Retinal pigment epithelial cell (primary cell): ENCODE results near the gene DNAH11.
"Not testable (repeated sequence)": the region's sequence is repeated elsewhere in the genome, so short reads cannot be mapped to it uniquely, and the experiment has no call there.

Source experiments
- DNase-seq: peaks from one replicate; pipeline ENCODE4 v3.0.0-alpha.2; 2010; ENCODE audit warnings: low read depth
- H3K4me3 ChIP-seq: 2 replicates; pipeline ENCODE4 v1.5.1; 2011; ENCODE audit warnings: mild to moderate bottlenecking, low read length, control low read depth, moderate library complexity
- TF ChIP-seq, protein P1 (sequence below): conservative IDR thresholded peaks from 2 replicates; pipeline ENCODE4 v1.5.1; 2011; ENCODE audit warnings: low read depth, low read length, control low read depth, inconsistent platforms

The DNAH11 gene

DNA sequence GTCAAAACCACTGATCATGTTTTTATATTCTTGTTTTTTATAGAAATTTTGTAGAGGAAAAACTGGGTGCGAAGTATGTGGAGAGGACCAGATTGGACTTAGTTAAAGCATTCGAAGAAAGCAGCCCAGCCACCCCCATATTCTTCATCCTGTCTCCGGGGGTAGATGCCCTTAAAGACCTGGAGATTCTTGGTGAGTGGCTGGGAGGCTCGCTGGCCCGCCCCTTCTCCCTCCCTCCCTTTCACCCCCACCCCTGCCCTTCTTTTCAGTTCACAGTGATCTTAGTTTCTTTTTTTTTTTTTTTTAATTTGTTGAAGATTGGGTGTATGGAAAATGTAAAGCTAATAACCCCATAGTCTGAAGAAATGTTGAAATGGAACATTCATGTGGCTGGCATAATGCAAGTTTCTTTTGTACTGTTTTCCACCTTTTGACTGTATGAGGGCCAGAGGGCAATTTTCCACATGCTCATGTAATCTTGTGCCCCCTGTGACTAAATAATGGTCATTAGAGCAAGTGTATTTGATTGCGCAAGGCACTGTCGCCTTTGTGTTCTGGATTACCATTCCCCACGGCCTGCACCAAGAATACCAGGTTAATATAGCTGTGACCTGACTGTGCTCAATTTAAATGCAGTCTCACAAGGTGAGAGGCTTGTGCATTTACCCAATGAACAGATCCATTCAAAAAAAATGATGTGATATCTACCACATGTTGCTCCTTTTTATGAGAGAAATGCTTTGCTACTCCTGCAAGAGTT, 325.2 kb downstream of the DNAH11 start:
- TF ChIP-seq, protein P1, sequence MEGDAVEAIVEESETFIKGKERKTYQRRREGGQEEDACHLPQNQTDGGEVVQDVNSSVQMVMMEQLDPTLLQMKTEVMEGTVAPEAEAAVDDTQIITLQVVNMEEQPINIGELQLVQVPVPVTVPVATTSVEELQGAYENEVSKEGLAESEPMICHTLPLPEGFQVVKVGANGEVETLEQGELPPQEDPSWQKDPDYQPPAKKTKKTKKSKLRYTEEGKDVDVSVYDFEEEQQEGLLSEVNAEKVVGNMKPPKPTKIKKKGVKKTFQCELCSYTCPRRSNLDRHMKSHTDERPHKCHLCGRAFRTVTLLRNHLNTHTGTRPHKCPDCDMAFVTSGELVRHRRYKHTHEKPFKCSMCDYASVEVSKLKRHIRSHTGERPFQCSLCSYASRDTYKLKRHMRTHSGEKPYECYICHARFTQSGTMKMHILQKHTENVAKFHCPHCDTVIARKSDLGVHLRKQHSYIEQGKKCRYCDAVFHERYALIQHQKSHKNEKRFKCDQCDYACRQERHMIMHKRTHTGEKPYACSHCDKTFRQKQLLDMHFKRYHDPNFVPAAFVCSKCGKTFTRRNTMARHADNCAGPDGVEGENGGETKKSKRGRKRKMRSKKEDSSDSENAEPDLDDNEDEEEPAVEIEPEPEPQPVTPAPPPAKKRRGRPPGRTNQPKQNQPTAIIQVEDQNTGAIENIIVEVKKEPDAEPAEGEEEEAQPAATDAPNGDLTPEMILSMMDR = no peak
- peak; percentile 11 for DNase-seq
- H3K4me3 ChIP-seq = no peak overlapping the region

DNA sequence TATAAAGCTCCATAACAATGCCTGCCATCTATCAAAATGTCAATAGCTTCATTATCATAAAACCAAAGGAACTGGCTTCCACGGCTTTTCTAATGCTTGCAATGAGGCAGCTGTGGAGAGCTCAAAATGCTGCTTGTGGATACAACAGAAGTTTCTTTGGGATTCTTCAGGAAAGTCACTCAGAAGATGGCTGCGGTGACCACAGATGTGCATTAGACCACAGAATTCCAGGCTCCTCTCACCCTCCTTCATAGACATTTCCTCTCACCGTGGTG, 325.7 kb downstream of the DNAH11 start:
- DNase-seq = no peak
- no peak overlapping the region for H3K4me3 ChIP-seq
- TF ChIP-seq, protein P1 = no peak

DNA sequence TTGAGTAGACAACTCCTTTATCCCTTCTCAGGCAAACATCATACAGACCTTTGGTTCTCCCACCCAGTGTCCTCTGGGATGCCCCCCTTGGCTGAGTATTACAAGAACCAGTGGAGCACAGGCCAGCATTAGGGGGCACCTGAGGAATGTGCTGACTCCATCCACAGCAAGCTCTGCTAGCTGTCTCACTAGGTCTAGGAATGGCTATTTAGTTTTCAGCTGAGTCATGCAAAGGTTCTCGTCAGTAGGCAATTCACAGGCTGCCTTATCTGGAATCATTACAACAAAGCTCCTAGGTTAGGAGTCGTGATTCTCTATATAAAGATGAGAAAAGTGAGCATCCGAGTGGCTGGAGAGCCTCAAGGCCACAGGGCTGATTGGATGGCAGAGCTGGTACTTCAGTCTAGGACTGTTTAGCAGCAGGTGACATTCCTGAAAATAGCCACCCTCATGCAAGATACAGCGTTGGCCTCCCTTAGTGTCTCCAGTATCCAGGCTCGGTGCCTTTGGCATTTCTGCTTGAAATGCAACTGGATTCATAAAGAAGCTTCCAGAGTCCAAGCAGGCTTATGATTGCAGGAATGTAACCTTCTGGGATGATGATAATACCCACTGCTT, 327.1 kb downstream of the DNAH11 start:
- DNase-seq = peak; percentile 31
- TF ChIP-seq, protein P1 = no peak
- no peak overlapping the region for H3K4me3 ChIP-seq

DNA sequence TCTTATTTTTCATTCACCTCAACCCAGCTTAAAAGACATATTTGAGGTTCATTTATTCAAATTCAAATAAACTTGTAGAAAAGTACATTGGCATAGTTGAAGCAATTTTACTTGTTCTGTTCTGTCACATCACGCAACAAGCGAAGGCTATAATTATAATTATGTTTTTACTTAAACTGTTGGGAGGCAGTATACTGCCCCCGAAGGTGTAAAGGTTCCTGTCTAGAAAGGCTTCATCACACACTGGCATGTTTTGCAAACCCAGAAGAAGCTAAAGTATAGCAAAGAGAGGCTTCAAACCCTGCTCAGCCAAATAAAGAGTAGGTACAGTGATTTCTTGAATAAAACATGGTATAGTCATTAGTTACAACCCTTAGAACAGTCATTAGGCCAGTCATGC, 340.2 kb downstream of the DNAH11 start:
- TF ChIP-seq, protein P1 = no peak
- no peak overlapping the region for H3K4me3 ChIP-seq
- no peak for DNase-seq

DNA sequence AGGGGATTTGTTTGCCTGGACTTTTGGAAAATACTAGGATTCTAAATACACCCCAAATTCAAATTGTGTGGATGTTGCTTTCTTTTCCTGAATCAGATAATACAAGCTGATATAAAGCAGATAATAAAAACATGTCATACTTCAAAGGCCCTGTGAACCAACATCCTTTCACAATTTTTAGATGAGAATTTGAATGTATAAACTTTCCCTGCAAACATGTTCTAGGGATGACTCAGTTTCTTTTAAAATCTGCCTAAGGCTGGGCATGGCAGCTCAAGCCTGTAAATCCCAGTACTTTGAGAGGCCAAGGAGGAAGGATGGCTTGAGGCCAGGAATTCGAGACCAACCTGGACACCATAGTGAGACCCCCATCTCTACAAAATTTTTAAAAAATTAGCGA, 340.7 kb downstream of the DNAH11 start:
- not testable (repeated sequence) for DNase-seq, H3K4me3 ChIP-seq

DNA sequence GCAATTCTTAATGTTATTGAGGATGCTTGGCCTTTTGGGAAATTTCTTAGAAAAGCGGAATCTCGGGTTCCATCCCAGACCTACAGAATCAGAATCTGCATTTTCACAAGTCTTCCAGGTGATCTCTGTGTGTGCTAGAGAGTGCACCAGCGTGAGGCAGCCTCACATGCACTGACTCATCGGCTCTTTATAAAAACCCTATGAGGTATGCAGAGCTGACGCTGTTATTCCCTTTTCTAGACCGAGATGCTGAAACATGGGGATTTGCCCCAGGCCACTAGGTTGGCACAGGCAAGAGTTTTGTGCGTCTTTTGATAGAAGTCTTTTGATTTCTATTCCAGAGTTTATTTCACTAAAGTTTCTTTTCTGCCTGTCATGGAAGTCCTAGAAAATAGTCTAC, 341.7 kb downstream of the DNAH11 start:
- TF ChIP-seq, protein P1 = no peak
- no peak for DNase-seq
- no peak overlapping the region for H3K4me3 ChIP-seq

DNA sequence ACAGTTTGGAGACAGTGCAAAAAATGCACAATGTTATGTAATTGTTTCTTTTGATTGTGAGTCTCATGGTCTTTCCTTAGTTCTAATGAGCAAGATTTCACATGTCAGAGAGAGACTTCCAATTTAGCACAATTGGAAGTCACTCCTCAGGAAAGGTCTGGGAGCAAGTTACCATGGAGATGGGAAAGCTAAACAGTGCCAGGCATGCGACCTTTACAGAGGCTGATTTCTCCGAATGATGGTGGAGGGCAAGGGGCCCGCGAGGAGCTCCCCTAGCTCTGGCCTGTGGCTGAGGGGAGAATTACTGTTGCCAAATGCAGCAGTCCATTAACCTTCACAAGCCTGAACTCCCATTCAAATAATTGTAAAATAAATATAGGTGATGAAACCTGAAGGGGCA, 343.6 kb downstream of the DNAH11 start:
- H3K4me3 ChIP-seq = no peak overlapping the region
- TF ChIP-seq, protein P1 = no peak
- no peak for DNase-seq

DNA sequence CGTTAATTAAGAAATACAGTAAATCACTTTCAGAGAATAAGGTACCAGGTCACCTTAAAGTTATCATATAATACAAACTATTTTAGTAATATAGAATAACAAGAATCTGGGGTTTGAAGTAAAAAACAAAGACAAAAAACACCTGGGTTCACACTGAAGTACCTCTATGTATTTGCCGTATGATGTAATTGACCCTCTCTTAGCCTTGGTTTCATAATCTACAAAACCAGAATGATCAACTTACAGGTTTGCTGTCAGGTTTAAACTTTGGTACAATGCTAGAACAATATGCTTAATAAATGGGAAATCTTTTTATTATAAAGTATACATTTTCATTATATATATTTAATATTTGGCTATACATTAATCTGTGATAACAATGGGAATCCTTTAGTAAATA, 344.5 kb downstream of the DNAH11 start:
- TF ChIP-seq, protein P1 = no peak
- H3K4me3 ChIP-seq = no peak overlapping the region
- DNase-seq = no peak
